Astrocyte (in vitro differentiated cells and primary cell): Measurements from ENCODE around the gene OR7C2. TPM values are rescaled to one million over a fixed set of nuclear protein-coding genes. Genes with fewer than 3 reads are reported as not detected.

Experiments used
- DNase-seq: peaks from one replicate; pipeline ENCODE4 v3.0.0-alpha.2; 2010; ENCODE audit warnings: low read depth
- FAIRE-seq: peaks from 2 replicates; lab custom pipeline; 2011; peaks lifted over from hg19 to GRCh38; lab: Jason Lieb, UNC
- H2AFZ ChIP-seq: 2 replicates; pipeline ENCODE4 v1.6.0; 2012; ENCODE audit warnings: low read depth, low read length, inconsistent platforms
- H3K27ac ChIP-seq: 2 replicates; pipeline ENCODE4 v1.5.1; 2011; ENCODE audit warnings: low read depth, low read length, inconsistent platforms
- H3K27me3 ChIP-seq: 2 replicates; pipeline ENCODE4 v1.6.0; 2011; ENCODE audit warnings: low read length, inconsistent platforms; ENCODE audit not compliant: insufficient read depth
- H3K36me3 ChIP-seq: 2 replicates; pipeline ENCODE4 v1.5.1; 2011; ENCODE audit warnings: low read length, inconsistent platforms; ENCODE audit not compliant: insufficient read depth
- H3K4me1 ChIP-seq: 2 replicates; pipeline ENCODE4 v1.5.1; 2011; ENCODE audit warnings: low read length, inconsistent platforms; ENCODE audit not compliant: insufficient read depth
- H3K4me2 ChIP-seq: 2 replicates; pipeline ENCODE4 v1.6.0; 2012; ENCODE audit warnings: low read length, inconsistent platforms
- H3K4me3 ChIP-seq: 2 replicates; pipeline ENCODE4 v1.5.1; 2011; ENCODE audit warnings: low read depth, mild to moderate bottlenecking, low read length, inconsistent platforms; ENCODE audit not compliant: insufficient read depth
- H3K79me2 ChIP-seq: 2 replicates; pipeline ENCODE4 v1.6.0; 2012; ENCODE audit warnings: mild to moderate bottlenecking, low read length, inconsistent platforms; ENCODE audit not compliant: insufficient read depth
- H3K9ac ChIP-seq: 2 replicates; pipeline ENCODE4 v1.6.0; 2012; ENCODE audit warnings: mild to moderate bottlenecking, low read length, inconsistent platforms
- H3K9me3 ChIP-seq: 2 replicates; pipeline ENCODE4 v1.5.1; 2012; ENCODE audit warnings: low read depth, mild to moderate bottlenecking, low read length, inconsistent platforms; ENCODE audit not compliant: insufficient read depth
- H4K20me1 ChIP-seq: 2 replicates; pipeline ENCODE4 v1.6.0; 2012; ENCODE audit warnings: low read length, inconsistent platforms; ENCODE audit not compliant: insufficient read depth
- H3K27ac Mint-ChIP-seq: one replicate; pipeline ENCODE4 v1.8.0; 2021; ENCODE audit warnings: mild to moderate bottlenecking, mixed read lengths; ENCODE audit not compliant: unreplicated experiment
- H3K27me3 Mint-ChIP-seq: one replicate; pipeline ENCODE4 v1.8.0; 2021; ENCODE audit warnings: low read depth, mixed read lengths; ENCODE audit not compliant: unreplicated experiment
- H3K36me3 Mint-ChIP-seq: one replicate; pipeline ENCODE4 v1.8.0; 2021; ENCODE audit warnings: low read depth, mixed read lengths; ENCODE audit not compliant: unreplicated experiment
- H3K4me1 Mint-ChIP-seq: one replicate; pipeline ENCODE4 v1.8.0; 2021; ENCODE audit warnings: low read depth, mixed read lengths; ENCODE audit not compliant: unreplicated experiment
- H3K4me3 Mint-ChIP-seq: one replicate; pipeline ENCODE4 v1.8.0; 2021; ENCODE audit warnings: mild to moderate bottlenecking, moderate library complexity, mixed read lengths; ENCODE audit not compliant: unreplicated experiment
- H3K9me3 Mint-ChIP-seq: one replicate; pipeline ENCODE4 v1.8.0; 2021; ENCODE audit warnings: mild to moderate bottlenecking, mixed read lengths; ENCODE audit not compliant: unreplicated experiment
- EZH2 ChIP-seq: IDR thresholded peaks from 2 replicates; pipeline ENCODE4 v1.6.1; 2012; ENCODE audit warnings: mild to moderate bottlenecking, low read length, inconsistent platforms; ENCODE audit not compliant: insufficient read depth
- total RNA-seq: library from RNA; stranded (reverse); gene quantifications from 2 replicates; pipeline ENCODE4 v1.2.1, GENCODE V29; 2021
- TF ChIP-seq, protein P1 (sequence below): IDR thresholded peaks from 2 replicates; pipeline ENCODE4 v1.5.1; 2011; ENCODE audit warnings: low read depth, mild to moderate bottlenecking, inconsistent platforms, low read length, moderate library complexity; ENCODE audit not compliant: insufficient read depth

OR7C2 gene
- total RNA-seq, 1 donor from 2014 or later = not detected

DNA sequence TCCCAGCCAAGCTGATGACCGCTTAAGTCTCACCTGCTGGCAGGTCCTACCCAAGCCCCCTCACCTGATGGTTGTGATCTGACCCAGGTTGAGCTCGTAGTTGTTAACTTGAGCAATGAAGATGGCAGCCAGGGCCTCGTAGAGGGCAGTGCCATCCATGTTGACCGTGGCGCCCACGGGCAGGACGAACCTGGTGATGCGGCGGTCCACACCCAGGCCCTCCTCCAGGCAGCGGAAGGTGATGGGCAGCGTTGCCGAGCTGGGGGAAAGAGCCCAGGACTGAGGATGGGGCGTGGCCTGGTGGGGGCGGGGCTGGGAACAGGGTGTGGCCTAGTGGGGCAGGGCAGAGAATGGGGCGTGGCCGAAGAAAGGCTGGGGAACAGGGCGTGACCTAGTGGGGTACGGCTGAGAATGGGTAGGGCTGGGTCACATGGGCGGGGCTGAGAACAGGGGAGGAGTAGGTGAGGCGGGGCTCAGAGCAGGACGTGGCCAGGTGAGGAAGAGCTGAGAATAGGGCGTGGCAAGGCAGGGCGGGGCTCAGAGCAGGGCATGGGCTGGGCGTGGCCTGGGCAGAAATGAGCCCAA is 12.9 kb downstream of the OR7C2 start:
- Histone ChIP-seq H2AFZ (no peak overlapping the region), H3K36me3 (no peaks in the 10 kb centered on the region), H3K27ac (no peak overlapping the region), H3K4me3 (no peak overlapping the region), H3K4me1 (no peaks in the 10 kb centered on the region), H3K27me3 (no peaks in the 10 kb centered on the region), H4K20me1 (no peaks in the 10 kb centered on the region), H3K9me3 (peaks cover 14% of the 10 kb centered on the region), H3K4me2 (no peak overlapping the region), H3K79me2 (no peaks in the 10 kb centered on the region), H3K9ac (no peak overlapping the region)
- FAIRE-seq = no peak
- TF ChIP-seq, protein P1, sequence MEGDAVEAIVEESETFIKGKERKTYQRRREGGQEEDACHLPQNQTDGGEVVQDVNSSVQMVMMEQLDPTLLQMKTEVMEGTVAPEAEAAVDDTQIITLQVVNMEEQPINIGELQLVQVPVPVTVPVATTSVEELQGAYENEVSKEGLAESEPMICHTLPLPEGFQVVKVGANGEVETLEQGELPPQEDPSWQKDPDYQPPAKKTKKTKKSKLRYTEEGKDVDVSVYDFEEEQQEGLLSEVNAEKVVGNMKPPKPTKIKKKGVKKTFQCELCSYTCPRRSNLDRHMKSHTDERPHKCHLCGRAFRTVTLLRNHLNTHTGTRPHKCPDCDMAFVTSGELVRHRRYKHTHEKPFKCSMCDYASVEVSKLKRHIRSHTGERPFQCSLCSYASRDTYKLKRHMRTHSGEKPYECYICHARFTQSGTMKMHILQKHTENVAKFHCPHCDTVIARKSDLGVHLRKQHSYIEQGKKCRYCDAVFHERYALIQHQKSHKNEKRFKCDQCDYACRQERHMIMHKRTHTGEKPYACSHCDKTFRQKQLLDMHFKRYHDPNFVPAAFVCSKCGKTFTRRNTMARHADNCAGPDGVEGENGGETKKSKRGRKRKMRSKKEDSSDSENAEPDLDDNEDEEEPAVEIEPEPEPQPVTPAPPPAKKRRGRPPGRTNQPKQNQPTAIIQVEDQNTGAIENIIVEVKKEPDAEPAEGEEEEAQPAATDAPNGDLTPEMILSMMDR = no peak
- no peak for TF ChIP-seq EZH2
- H3K27me3 Mint-ChIP-seq = peaks cover 2% of the 10 kb centered on the region
- no peaks in the 10 kb centered on the region for H3K36me3 Mint-ChIP-seq
- H3K27ac Mint-ChIP-seq = no peak overlapping the region
- H3K4me3 Mint-ChIP-seq = no peak overlapping the region
- peaks cover 7% of the 10 kb centered on the region for H3K9me3 Mint-ChIP-seq
- DNase-seq = no peak
- H3K4me1 Mint-ChIP-seq = no peaks in the 10 kb centered on the region

DNA sequence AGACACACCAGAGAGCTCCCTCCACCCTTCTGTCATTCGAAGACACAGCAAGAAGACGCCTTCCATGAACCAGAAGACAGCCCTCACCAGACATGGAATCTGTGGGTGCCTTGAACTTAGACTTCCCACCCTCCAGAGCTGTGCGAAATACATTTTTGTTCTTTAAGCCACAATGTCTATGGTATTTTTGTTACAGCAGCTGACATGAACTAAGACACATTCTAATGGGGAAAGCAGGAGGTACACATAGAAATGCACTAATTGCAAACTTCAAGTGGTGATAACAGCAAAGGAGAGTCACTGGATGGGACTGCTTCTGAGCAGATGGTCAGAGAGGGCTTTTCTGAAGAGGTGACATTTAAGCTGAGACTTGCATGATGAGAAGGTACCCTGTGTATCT is 16.2 kb downstream of the OR7C2 start:
- Histone ChIP-seq H3K9me3 (peaks cover 17% of the 10 kb centered on the region), H3K27me3 (no peaks in the 10 kb centered on the region), H3K36me3 (no peaks in the 10 kb centered on the region), H3K4me1 (no peaks in the 10 kb centered on the region), H3K4me3 (no peak overlapping the region), H2AFZ (no peak overlapping the region), H3K9ac (no peak overlapping the region), H4K20me1 (no peaks in the 10 kb centered on the region), H3K4me2 (no peak overlapping the region), H3K27ac (no peak overlapping the region), H3K79me2 (no peaks in the 10 kb centered on the region)
- TF ChIP-seq EZH2 = no peak
- TF ChIP-seq, protein P1 = no peak
- peaks cover 11% of the 10 kb centered on the region for H3K9me3 Mint-ChIP-seq
- H3K27ac Mint-ChIP-seq = no peak overlapping the region
- H3K27me3 Mint-ChIP-seq = peaks cover 2% of the 10 kb centered on the region
- DNase-seq = no peak
- no peak for FAIRE-seq
- no peak overlapping the region for H3K4me3 Mint-ChIP-seq
- no peaks in the 10 kb centered on the region for H3K4me1 Mint-ChIP-seq
- H3K36me3 Mint-ChIP-seq = no peaks in the 10 kb centered on the region

DNA sequence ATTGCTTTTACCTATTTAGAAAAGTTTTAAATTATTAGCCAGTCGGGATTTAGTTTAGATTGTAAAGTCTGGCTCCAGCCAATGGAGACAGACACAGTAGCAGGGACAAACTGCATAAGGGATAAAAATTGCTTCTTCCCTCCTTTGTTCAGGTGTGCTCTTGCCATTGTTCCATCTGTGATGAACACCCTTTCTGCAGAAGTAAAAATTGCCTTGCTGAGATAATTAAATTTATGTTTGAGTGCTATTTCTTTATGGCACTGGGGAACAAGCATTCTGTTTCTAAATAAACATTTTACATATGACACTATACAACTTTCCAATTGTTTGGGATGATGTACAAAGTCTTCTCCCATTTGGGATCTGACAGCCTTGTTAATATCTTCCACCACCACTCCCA is 18.0 kb downstream of the OR7C2 start:
- H3K4me3 ChIP-seq = no peak overlapping the region
- FAIRE-seq (no peak), DNase-seq (no peak)
- no peaks in the 10 kb centered on the region for H3K79me2 ChIP-seq
- H3K27me3 Mint-ChIP-seq = peaks cover 2% of the 10 kb centered on the region
- H4K20me1 ChIP-seq = no peaks in the 10 kb centered on the region
- H3K9me3 Mint-ChIP-seq = peaks cover 15% of the 10 kb centered on the region
- H3K9ac ChIP-seq = no peak overlapping the region
- H3K27ac Mint-ChIP-seq = no peak overlapping the region
- H3K9me3 ChIP-seq = peaks cover 15% of the 10 kb centered on the region
- H2AFZ ChIP-seq = no peak overlapping the region
- no peaks in the 10 kb centered on the region for H3K36me3 ChIP-seq
- H3K27ac ChIP-seq = no peak overlapping the region
- H3K4me3 Mint-ChIP-seq = no peak overlapping the region
- no peaks in the 10 kb centered on the region for H3K4me1 Mint-ChIP-seq
- H3K4me2 ChIP-seq = no peak overlapping the region
- H3K4me1 ChIP-seq = no peaks in the 10 kb centered on the region
- no peaks in the 10 kb centered on the region for H3K36me3 Mint-ChIP-seq
- H3K27me3 ChIP-seq = no peaks in the 10 kb centered on the region
- no peak for TF ChIP-seq EZH2
- TF ChIP-seq, protein P1 = no peak
